Trophoblast cell (in vitro differentiated cells and primary cell): ENCODE results near the gene INSYN2A.

ENCODE experiments used
- DNase-seq, 2 donors: peaks; one replicate each; pipeline ENCODE4 v3.0.0-alpha.2; 2016
- H2AFZ ChIP-seq: 2 replicates; pipeline ENCODE4 v1.6.1; 2013; ENCODE audit warnings: low read length, moderate library complexity, mild to moderate bottlenecking; ENCODE audit not compliant: insufficient read depth, poor library complexity
- H2AK5ac ChIP-seq: 2 replicates; pipeline ENCODE4 v1.6.1; 2013; ENCODE audit warnings: mild to moderate bottlenecking, low read length
- H2BK120ac ChIP-seq: 2 replicates; pipeline ENCODE4 v1.6.1; 2013; ENCODE audit warnings: low read length, mild to moderate bottlenecking, moderate library complexity; ENCODE audit not compliant: insufficient read depth, poor library complexity
- H2BK12ac ChIP-seq: 2 replicates; pipeline ENCODE4 v1.6.1; 2013; ENCODE audit warnings: mild to moderate bottlenecking, low read length, moderate library complexity
- H2BK5ac ChIP-seq: 2 replicates; pipeline ENCODE4 v1.6.1; 2013; ENCODE audit warnings: low read length, low read depth, moderate library complexity, mild to moderate bottlenecking; ENCODE audit not compliant: poor library complexity
- H3K14ac ChIP-seq: 2 replicates; pipeline ENCODE4 v1.6.1; 2013; ENCODE audit warnings: mild to moderate bottlenecking, low read length
- H3K18ac ChIP-seq: 2 replicates; pipeline ENCODE4 v1.6.1; 2013; ENCODE audit warnings: mild to moderate bottlenecking, low read length
- H3K23ac ChIP-seq: 2 replicates; pipeline ENCODE4 v1.6.1; 2013; ENCODE audit warnings: low read length
- H3K27ac ChIP-seq: 2 replicates; pipeline ENCODE4 v1.5.1; 2013; ENCODE audit warnings: low read depth, mild to moderate bottlenecking, inconsistent platforms, low read length, moderate library complexity
- H3K27me3 ChIP-seq: 2 replicates; pipeline ENCODE4 v1.6.1; 2013; ENCODE audit warnings: inconsistent platforms, mild to moderate bottlenecking, low read length, moderate library complexity; ENCODE audit not compliant: insufficient read depth
- H3K36me3 ChIP-seq, 2 experiments: 1 replicate in 1 of 2; 2 replicates in 1 of 2; pipeline ENCODE4 v1.6.1; 2013; ENCODE audit warnings: low read length in 2 of 2, mild to moderate bottlenecking in 2 of 2, moderate library complexity in 1 of 2; ENCODE audit not compliant: insufficient read depth in 2 of 2, control insufficient read depth in 1 of 2
- H3K4ac ChIP-seq: 2 replicates; pipeline ENCODE4 v1.6.1; 2013; ENCODE audit warnings: low read depth, mild to moderate bottlenecking, low read length, moderate library complexity
- H3K4me1 ChIP-seq, 2 experiments: 1 replicate in 1 of 2; 2 replicates in 1 of 2; pipeline ENCODE4 v1.6.1; 2013; ENCODE audit warnings: low read length in 2 of 2, mild to moderate bottlenecking in 2 of 2, moderate library complexity in 1 of 2; ENCODE audit not compliant: insufficient read depth in 2 of 2, control insufficient read depth in 1 of 2
- H3K4me2 ChIP-seq: 2 replicates; pipeline ENCODE4 v1.6.1; 2013; ENCODE audit warnings: inconsistent platforms, mild to moderate bottlenecking, low read length, moderate library complexity
- H3K4me3 ChIP-seq: 2 replicates; pipeline ENCODE4 v1.5.1; 2013; ENCODE audit warnings: mild to moderate bottlenecking, low read depth, low read length, inconsistent platforms
- H3K79me1 ChIP-seq: one replicate; pipeline ENCODE4 v1.6.1; 2013; ENCODE audit warnings: low read length
- H3K79me2 ChIP-seq: 2 replicates; pipeline ENCODE4 v1.6.1; 2013; ENCODE audit warnings: low read length, mild to moderate bottlenecking; ENCODE audit not compliant: control insufficient read depth, insufficient read depth, poor library complexity
- H3K9ac ChIP-seq: 2 replicates; pipeline ENCODE4 v1.6.1; 2013; ENCODE audit warnings: mild to moderate bottlenecking, low read length
- H3K9me3 ChIP-seq: 2 replicates; pipeline ENCODE4 v1.6.1; 2013; ENCODE audit warnings: low read depth, mild to moderate bottlenecking, control low read depth, inconsistent platforms, low read length; ENCODE audit not compliant: insufficient read depth
- H4K12ac ChIP-seq: 2 replicates; pipeline ENCODE4 v1.6.1; 2013; ENCODE audit warnings: low read depth, mild to moderate bottlenecking, low read length, moderate library complexity
- H4K8ac ChIP-seq: 2 replicates; pipeline ENCODE4 v1.6.1; 2013; ENCODE audit warnings: low read depth, mild to moderate bottlenecking, low read length, moderate library complexity
- H4K91ac ChIP-seq: one replicate; pipeline ENCODE4 v1.6.1; 2013; ENCODE audit warnings: low read depth, mild to moderate bottlenecking, low read length, moderate library complexity
- WGBS: extraction: QIAGEN DNeasy Blood & Tissue Kit; methylation state at CpG from one replicate; pipeline ENCODE4 v1.1.7; 2013; ENCODE audit warnings: missing lambda C conversion rate; ENCODE audit not compliant: insufficient read length, insufficient coverage; ENCODE audit errors: extremely low coverage; 5-methylcytosine and 5-hydroxymethylcytosine counted together

INSYN2A gene

DNA sequence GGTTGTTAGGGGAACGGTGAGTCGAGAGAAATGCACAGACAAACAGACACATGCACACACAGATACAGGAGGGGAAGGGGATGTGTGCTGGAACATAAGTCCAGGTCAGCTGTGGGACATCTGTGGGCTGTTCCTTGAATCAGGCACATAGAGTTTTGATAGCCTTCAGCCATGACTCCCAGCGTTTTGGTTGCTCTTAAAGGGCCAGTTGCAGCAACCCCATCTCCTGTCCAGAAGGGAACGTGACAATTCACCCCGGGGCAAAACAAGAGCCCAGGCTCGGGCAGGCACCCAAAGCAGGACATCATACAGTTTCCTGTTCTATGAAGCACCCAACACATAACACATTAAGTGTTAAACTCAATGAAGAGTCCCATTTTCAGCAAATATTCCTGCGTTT lies 9.6 kb downstream of the INSYN2A start:
- no peak overlapping the region for H4K12ac ChIP-seq
- H3K4me3 ChIP-seq: no peak overlapping the region
- H2AK5ac ChIP-seq: no peak overlapping the region
- no peak overlapping the region for H3K23ac ChIP-seq
- H3K9ac ChIP-seq: no peak overlapping the region
- H3K27ac ChIP-seq: no peak overlapping the region
- H3K36me3 ChIP-seq: no peaks in the 10 kb centered on the region
- no peak overlapping the region for H3K18ac ChIP-seq
- H2BK12ac ChIP-seq: no peak overlapping the region
- H2AFZ ChIP-seq: no peak overlapping the region
- no peak overlapping the region for H4K91ac ChIP-seq
- no peak for DNase-seq
- H2BK5ac ChIP-seq: no peak overlapping the region
- H2BK120ac ChIP-seq: no peak overlapping the region
- no peaks in the 10 kb centered on the region for H3K27me3 ChIP-seq
- H3K79me1 ChIP-seq: no peaks in the 10 kb centered on the region
- no CpG with 5 or more reads among the region's 7 CpGs for WGBS
- H3K14ac ChIP-seq: no peak overlapping the region
- H3K4me1 ChIP-seq: no peaks in the 10 kb centered on the region
- H3K79me2 ChIP-seq: no peaks in the 10 kb centered on the region
- H4K8ac ChIP-seq: no peak overlapping the region
- H3K9me3 ChIP-seq: no peaks in the 10 kb centered on the region
- H3K4me2 ChIP-seq: no peak overlapping the region
- H3K4ac ChIP-seq: no peak overlapping the region

DNA sequence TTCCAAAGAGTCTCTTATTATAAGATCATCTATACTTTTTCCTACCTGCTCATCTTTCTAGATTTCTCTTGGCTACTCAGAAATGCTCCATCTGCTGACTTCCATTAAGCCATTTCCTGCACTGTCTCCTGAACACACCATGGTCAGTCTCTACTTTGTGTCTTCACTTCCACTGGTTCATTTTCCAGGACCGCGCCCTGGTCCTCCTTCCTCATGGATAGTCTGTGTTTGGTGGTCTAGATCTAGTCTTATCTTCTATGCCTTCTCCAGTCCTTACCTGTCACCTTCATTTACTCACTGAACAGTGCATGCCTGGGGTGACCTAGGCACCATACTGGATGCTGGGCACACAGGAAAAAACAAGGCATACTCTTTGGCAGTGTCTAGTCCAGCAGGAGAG lies 11.8 kb downstream of the INSYN2A start:
- no peaks in the 10 kb centered on the region for H3K79me1 ChIP-seq
- no peaks in the 10 kb centered on the region for H3K79me2 ChIP-seq
- WGBS: no CpG with 5 or more reads among the region's 2 CpGs
- no peak overlapping the region for H4K12ac ChIP-seq
- no peaks in the 10 kb centered on the region for H3K9me3 ChIP-seq
- no peak overlapping the region for H2BK12ac ChIP-seq
- H3K36me3 ChIP-seq: no peaks in the 10 kb centered on the region
- H3K9ac ChIP-seq: no peak overlapping the region
- H3K4me1 ChIP-seq: no peaks in the 10 kb centered on the region
- DNase-seq: no peak
- no peak overlapping the region for H2AFZ ChIP-seq
- no peaks in the 10 kb centered on the region for H3K27me3 ChIP-seq
- H2BK120ac ChIP-seq: no peak overlapping the region
- H3K23ac ChIP-seq: no peak overlapping the region
- no peak overlapping the region for H3K27ac ChIP-seq
- no peak overlapping the region for H3K4me3 ChIP-seq
- H2AK5ac ChIP-seq: no peak overlapping the region
- no peak overlapping the region for H4K8ac ChIP-seq
- no peak overlapping the region for H2BK5ac ChIP-seq
- H3K18ac ChIP-seq: no peak overlapping the region
- no peak overlapping the region for H3K4me2 ChIP-seq
- no peak overlapping the region for H4K91ac ChIP-seq
- H3K14ac ChIP-seq: no peak overlapping the region
- H3K4ac ChIP-seq: no peak overlapping the region

DNA sequence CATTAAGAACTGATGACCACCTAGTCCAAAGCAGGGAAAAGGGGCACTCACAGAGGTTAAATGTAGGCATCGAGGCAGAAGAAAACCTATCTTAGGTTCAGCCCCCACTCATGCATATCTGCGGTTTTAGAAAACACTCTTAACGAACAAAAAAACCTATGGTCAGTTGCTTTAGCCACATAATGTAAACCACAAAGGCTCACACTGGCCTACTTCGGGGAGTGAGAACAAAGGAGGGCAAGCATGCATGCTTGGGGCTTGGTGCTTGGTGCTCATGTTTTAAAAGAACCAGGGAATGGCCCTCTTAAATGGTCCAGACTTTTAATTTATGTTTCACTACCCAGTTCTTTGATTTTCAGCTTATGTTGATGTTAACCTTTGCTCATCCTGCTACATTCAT lies 14.2 kb downstream of the INSYN2A start:
- Histone ChIP-seq H3K4me3 (no peak overlapping the region), H3K14ac (no peak overlapping the region), H2AK5ac (no peak overlapping the region), H2BK12ac (no peak overlapping the region), H3K79me1 (no peaks in the 10 kb centered on the region), H3K4me1 (no peaks in the 10 kb centered on the region), H3K27me3 (no peaks in the 10 kb centered on the region), H4K91ac (no peak overlapping the region), H2AFZ (no peak overlapping the region), H3K18ac (no peak overlapping the region), H3K79me2 (no peaks in the 10 kb centered on the region), H4K8ac (no peak overlapping the region), H3K36me3 (peaks cover 0 to 4% of the 10 kb centered on the region in 2 experiments), H3K23ac (no peak overlapping the region), H2BK120ac (no peak overlapping the region), H3K4ac (no peak overlapping the region), H3K9me3 (no peaks in the 10 kb centered on the region), H3K9ac (no peak overlapping the region), H3K4me2 (no peak overlapping the region), H3K27ac (no peak overlapping the region), H4K12ac (no peak overlapping the region), H2BK5ac (no peak overlapping the region)
- DNase-seq: no peak
- WGBS: no CpG with 5 or more reads among the region's 4 CpGs

DNA sequence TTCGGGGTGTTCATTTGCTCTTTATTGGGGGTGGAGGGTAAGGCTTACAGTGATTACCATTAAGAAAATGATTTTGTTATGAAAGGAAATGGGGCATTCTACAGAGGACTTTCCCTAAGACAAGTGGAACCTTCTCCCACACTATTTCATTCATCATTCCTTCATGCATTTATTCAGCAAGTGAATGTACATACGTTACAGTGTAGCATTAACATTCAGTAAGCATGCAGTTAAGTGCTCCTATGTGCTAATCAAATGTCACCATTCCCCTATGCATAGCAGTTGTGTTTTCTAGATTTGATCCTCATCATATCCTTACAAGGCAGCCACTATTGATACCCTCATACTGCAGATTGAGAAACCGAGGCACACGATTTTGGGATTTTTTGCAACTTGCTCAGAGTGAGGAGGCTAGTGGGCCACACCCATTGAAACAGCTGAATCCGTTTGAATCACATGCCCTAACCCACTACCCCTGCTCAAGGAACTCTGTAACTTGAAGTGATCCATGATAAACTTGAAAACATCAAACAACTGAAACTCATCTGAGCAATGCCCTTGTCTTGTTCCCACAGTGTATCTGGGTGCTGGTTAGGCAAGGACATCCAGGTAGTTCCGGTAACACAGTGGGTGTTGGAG lies 16.7 kb downstream of the INSYN2A start:
- no peak overlapping the region for H3K23ac ChIP-seq
- H4K8ac ChIP-seq: no peak overlapping the region
- no peak overlapping the region for H3K9ac ChIP-seq
- peaks cover 0 to 4% of the 10 kb centered on the region in 2 experiments for H3K36me3 ChIP-seq
- H3K27ac ChIP-seq: no peak overlapping the region
- H3K27me3 ChIP-seq: no peaks in the 10 kb centered on the region
- no peak overlapping the region for H2BK120ac ChIP-seq
- H3K4me1 ChIP-seq: no peaks in the 10 kb centered on the region
- H4K12ac ChIP-seq: no peak overlapping the region
- no peak overlapping the region for H3K4ac ChIP-seq
- no peak overlapping the region for H2BK12ac ChIP-seq
- no peaks in the 10 kb centered on the region for H3K9me3 ChIP-seq
- no peak for DNase-seq
- no peak overlapping the region for H2BK5ac ChIP-seq
- no peak overlapping the region for H3K4me3 ChIP-seq
- no peak overlapping the region for H2AFZ ChIP-seq
- H3K4me2 ChIP-seq: no peak overlapping the region
- no peak overlapping the region for H2AK5ac ChIP-seq
- no peak overlapping the region for H3K18ac ChIP-seq
- no peak overlapping the region for H4K91ac ChIP-seq
- no peaks in the 10 kb centered on the region for H3K79me1 ChIP-seq
- WGBS: no CpG with 5 or more reads among the region's 6 CpGs
- no peaks in the 10 kb centered on the region for H3K79me2 ChIP-seq
- H3K14ac ChIP-seq: no peak overlapping the region
